Right kidney (tissue), 1 donor: Measurements from ENCODE around the gene DNAJC17.

Experiments used
- DNase-seq: peaks from one replicate; pipeline ENCODE4 v3.0.0-alpha.2; 2016

The DNAJC17 gene

GRCh38 chr15:40792394-40792793 is 14.9 kb downstream of the DNAJC17 start:
- no peak for DNase-seq

- no peak for DNase-seq
Measured at GRCh38 chr15:40790718-40791117, 16.6 kb downstream of the DNAJC17 start.

GRCh38 chr15:40789999-40790398 is 17.3 kb downstream of the DNAJC17 start:
- no peak for DNase-seq

- no peak for DNase-seq
Measured at GRCh38 chr15:40789119-40789518, 18.2 kb downstream of the DNAJC17 start.

GRCh38 chr15:40787991-40788390 is 19.3 kb downstream of the DNAJC17 start:
- DNase-seq, result no peak

- peak; percentile 40 for DNase-seq
Measured at GRCh38 chr15:40787344-40787841, 19.9 kb downstream of the DNAJC17 start.

GRCh38 chr15:40785814-40786213 is 21.5 kb downstream of the DNAJC17 start:
- DNase-seq, result no peak

- DNase-seq, result no peak
Measured at GRCh38 chr15:40785164-40785563, 22.1 kb downstream of the DNAJC17 start.

- DNase-seq, result peak; percentile 48
Measured at GRCh38 chr15:40782609-40783227, 24.6 kb downstream of the DNAJC17 start.

- DNase-seq, result no peak
Measured at GRCh38 chr15:40776537-40777141, 30.6 kb downstream of the DNAJC17 start.

GRCh38 chr15:40775740-40776536 is 31.3 kb downstream of the DNAJC17 start:
- DNase-seq, result no peak

- no peak for DNase-seq
Measured at GRCh38 chr15:40775007-40775406, 32.3 kb downstream of the DNAJC17 start.

GRCh38 chr15:40773902-40774301 is 33.4 kb downstream of the DNAJC17 start:
- DNase-seq, result no peak

- no peak for DNase-seq
Measured at GRCh38 chr15:40773496-40773895, 33.8 kb downstream of the DNAJC17 start.

GRCh38 chr15:40772014-40772413 is 35.3 kb downstream of the DNAJC17 start:
- no peak for DNase-seq

- no peak for DNase-seq
Measured at GRCh38 chr15:40771242-40771641, 36.0 kb downstream of the DNAJC17 start.

- no peak for DNase-seq
Measured at GRCh38 chr15:40770147-40770721, 37.0 kb downstream of the DNAJC17 start.

- DNase-seq, result peak; percentile 68
Measured at GRCh38 chr15:40769274-40770146, 37.8 kb downstream of the DNAJC17 start, which contains the start of gene C15orf62. C15orf62 (plus strand) TSS chr15:40769980; CDS start chr15:40770496, 516 bp downstream.

- DNase-seq, result no peak
Measured at GRCh38 chr15:40768521-40769273, 38.6 kb downstream of the DNAJC17 start.

GRCh38 chr15:40767838-40768500 is 39.3 kb downstream of the DNAJC17 start:
- DNase-seq, result no peak
